GM19468 (cell line): ENCODE results near the gene MMP24.
"Not testable (repeated sequence)": the region's sequence is repeated elsewhere in the genome, so short reads cannot be mapped to it uniquely, and the experiment has no call there.

ENCODE experiments used
- ATAC-seq: cut with Tn5 transposase; IDR thresholded peaks from one replicate; pipeline ENCODE4 v1.9.1; 2021; ENCODE audit warnings: mild to moderate bottlenecking, moderate library complexity, moderate number of reproducible peaks; ENCODE audit not compliant: unreplicated experiment; ENCODE audit errors: extremely low read depth

MMP24 gene

GRCh38 chr20:35252598-35252997 is 26.1 kb downstream of the MMP24 start:
- ATAC-seq = not testable (repeated sequence)

DNA sequence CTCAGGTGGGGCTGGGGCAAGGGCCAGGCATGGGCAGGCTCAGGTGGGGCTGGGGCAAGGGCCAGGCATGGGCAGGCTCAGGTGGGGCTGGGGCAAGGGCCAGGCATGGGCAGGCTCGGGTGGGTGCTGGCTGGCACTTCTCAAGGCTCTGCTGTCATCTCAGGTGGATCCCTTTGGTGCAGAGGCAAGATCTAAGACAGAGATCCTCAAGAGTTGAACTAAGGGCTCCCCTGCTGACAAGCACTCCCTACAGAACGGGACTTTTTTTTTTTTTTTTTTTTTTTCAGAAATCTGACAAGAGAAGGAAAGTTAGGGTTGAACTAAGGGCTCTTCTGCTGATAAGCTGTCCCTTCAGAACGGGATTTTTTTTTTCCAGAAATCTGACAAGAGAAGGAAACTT is 26.5 kb downstream of the MMP24 start:
- ATAC-seq = no peak

DNA sequence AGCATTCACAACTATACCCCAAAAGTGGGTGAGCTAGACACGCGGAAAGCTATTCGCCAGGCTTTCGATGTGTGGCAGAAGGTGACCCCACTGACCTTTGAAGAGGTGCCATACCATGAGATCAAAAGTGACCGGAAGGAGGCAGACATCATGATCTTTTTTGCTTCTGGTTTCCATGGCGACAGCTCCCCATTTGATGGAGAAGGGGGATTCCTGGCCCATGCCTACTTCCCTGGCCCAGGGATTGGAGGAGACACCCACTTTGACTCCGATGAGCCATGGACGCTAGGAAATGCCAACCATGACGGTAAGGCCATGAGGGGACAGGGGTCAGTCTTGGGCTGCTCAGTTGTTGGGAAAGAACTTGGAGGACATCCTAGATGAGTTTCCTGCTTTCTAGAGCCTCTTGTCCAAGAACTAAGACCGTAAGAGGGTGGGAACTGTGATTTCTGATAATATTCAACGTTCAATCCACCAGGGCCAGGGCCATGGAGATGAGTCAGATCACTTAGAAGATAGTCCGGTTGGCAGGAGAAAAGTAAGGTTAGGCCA is 28.0 kb downstream of the MMP24 start:
- ATAC-seq = no peak

DNA sequence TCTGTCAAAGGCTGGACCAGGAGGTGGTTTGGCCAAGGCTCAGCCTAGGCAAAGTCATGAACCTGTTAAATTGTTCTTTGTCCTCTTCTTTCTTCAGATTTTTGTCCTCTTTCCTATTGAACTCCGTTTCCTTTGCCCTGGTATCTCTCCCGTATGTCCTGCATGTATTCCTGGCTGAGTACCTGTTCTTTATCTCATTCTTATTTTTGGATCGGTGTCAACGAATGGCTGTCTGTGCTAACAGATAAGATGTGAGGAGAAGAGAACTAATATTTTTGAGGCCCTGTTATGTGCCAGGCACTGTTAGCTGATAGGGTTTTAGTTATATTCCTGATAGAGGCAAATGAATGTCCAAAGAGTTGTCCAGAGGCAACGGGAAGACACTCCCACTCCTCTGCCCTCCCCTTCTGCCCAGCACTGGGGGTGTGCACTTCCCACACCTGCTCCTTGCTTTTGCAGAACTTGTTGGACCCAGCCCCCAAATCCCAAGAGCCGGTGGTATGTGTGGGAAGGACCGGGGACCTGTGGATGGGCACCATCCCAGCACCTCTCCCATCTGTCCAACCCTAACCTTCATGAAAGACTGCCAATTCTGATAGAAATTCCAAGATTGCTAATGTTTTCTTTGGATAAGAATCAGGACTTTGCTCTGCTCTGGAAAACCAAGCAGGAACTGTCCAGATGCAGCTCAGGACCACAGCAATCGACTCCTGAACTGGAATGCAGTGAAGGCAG is 30.9 kb downstream of the MMP24 start:
- no peak for ATAC-seq

GRCh38 chr20:35260426-35260825 is 33.9 kb downstream of the MMP24 start:
- no peak for ATAC-seq

DNA sequence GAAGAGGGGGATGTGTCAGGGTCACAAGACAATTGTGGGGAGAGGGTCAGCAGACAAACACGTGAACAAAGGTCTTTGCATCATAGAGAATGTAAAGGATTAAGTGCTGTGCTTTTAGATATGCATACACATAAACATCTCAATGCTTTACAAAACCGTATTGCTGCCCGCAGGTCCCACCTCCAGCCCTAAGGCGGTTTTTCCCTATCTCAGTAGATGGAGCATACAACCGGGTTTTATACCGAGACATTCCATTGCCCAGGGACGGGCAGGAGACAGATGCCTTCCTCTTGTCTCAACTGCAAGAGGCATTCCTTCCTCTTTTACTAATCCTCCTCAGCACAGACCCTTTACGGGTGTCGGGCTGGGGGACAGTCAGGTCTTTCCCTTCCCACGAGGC is 35.8 kb downstream of the MMP24 start:
- not testable (repeated sequence) for ATAC-seq

GRCh38 chr20:35262731-35263531 is 36.4 kb downstream of the MMP24 start:
- not testable (repeated sequence) for ATAC-seq

DNA sequence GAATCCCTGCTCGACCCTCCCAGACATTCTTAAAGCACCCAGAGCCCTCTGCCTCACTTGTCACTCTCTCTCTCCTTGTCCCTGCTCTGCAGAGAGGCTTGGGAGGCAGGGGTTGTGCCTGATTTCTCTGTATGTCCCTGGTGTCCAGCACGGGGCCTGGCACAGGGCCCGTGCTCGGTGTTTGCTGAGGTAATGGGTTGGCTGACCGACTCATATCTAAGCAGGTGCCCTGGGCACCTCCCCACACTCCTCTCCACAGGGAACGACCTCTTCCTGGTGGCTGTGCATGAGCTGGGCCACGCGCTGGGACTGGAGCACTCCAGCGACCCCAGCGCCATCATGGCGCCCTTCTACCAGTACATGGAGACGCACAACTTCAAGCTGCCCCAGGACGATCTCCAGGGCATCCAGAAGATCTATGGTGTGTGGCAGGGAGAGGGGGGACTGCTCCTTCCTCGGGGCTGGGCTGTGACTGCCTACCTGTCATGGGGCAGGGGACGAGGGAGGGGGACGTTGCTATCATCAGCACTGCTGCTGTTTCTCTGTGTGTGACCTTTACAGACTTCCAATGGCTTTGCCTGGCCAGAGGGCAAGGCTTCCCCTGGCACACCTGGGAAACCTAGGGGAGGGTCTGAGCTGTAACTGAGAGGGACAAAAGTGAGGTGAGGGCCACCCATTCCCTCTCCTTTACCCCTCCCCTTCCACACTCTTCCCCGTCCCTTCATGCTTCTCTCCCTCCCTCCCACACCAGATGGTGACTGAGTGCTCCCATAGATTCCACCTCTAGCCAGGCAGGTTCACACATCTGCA is 37.2 kb downstream of the MMP24 start:
- no peak for ATAC-seq

DNA sequence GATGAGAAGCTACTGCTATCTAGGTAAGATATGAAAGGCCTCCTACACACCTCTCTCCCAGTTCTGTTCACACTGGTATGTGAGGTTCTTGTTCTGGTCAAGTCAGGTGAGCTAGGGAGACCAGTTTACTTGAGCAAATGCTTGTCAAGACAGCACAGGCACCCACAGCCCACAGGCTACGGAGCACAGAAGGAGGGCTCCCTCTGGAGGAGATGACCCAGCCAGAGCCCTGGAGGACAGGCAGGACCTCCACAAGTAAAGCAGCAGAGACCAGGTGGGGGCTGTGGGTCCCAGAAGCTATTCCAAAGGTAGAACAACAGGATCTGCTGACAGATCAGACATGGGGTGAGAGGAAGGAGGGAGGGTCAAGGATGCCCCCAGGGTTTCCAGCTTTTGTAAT is 38.3 kb downstream of the MMP24 start:
- ATAC-seq = no peak

- no peak for ATAC-seq
These were observed 40.6 kb downstream of the MMP24 start for GRCh38 chr20:35267092-35267491.

DNA sequence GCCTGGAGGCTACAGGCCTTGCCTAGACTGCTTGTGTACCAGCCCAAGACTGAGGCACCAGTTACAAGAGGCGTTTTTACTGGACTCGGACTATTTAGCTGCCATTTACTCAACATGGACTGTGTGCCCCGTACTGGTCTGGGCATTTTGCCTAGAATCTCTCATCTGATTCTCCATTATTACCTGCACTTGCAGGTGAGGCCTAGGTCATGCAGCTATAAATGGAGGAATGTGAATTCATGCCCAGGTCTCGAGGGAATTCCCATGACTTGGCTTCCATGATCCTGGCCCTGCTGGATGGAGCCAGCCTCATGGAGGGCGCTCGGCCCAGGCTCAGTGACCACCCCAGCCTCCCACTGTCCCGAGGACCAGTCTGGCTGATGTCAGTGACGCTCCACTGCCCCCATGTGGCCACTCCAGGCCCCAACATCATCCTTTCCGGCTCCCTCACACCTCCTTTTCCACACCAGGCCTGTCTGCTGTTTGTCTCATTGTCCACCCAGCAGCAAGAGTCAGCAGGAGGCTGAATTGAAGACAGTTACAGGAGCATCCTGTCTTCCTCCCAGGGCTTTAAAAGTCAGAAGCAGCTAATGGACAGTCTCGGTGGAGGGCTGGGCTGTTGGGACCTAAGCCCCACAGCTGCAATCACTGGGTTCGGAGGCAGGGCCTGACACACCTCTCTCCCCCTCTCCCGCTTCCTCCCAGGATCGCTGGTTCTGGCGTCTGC is 42.7 kb downstream of the MMP24 start:
- no peak for ATAC-seq

GRCh38 chr20:35270021-35270902 is 43.8 kb downstream of the MMP24 start:
- no peak for ATAC-seq

GRCh38 chr20:35271073-35271882 is 44.8 kb downstream of the MMP24 start:
- no peak for ATAC-seq

- ATAC-seq = no peak
These were observed 45.4 kb downstream of the MMP24 start for GRCh38 chr20:35271904-35272303.

DNA sequence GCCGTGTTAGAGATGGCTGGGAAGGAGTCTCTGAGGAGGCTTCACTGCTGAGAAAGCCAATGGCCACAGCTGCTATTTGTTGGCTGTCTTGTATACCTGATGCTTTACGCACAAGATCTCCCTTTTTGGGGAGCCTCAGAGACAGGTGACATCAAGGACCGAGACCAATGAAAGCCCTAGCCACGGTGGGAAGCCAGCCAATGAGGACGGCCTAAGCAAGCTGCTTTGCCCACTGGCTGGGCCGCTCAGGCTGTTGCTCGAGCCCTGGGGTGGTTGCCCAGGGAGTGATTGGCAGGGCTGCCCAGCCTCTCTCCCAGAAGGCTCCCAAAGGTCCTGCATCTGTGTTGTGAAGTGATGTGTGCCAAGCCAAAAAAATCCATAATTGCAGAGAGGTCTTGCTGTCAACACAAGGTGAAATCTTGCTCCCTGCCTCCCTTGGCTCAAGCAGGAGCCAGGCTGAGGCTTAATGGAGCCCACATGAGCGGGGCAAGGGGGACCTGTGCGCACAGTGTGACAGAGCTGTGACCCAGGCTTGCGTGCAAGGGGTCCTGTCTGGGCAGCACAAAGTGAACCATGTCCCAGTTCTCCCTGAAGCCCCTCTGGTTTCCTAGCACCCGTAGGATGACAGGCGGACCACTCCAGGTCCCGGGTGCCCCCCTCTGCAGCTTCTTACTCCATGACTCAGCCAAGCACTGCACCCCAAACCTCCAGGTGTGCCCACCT is 47.1 kb downstream of the MMP24 start:
- ATAC-seq = no peak

DNA sequence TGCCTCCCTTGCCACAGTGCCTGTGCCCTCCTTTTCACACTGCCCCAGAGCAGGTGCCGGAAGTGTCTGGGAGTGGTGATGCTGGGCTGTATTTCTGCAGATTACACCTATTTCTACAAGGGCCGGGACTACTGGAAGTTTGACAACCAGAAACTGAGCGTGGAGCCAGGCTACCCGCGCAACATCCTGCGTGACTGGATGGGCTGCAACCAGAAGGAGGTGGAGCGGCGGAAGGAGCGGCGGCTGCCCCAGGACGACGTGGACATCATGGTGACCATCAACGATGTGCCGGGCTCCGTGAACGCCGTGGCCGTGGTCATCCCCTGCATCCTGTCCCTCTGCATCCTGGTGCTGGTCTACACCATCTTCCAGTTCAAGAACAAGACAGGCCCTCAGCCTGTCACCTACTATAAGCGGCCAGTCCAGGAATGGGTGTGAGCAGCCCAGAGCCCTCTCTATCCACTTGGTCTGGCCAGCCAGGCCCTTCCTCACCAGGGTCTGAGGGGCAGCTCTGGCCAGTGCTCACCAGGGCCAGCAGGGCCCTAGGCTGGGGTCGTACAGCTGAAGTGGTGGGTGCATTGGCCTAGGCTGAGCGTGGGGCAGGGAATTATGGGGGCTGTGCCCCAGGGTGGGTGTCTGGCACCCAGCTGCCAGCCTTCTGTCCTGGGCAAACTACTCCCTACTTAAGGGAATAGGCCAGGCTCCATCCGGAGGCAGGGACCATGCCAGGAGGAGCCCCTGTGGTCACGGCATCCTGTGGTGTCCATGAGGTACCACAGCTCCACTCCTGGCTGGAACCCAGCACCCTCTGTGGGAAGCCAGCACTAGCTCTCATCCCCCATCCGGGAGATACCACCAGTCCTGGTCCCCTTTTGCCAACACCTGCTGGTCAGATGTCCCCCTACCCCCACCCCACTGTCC is 47.9 kb downstream of the MMP24 start:
- no peak for ATAC-seq
